PC-3 (cell line): ENCODE data around the gene RAB8A. TPM values are rescaled to one million over a fixed set of nuclear protein-coding genes. Genes with fewer than 3 reads are reported as not detected.

Source experiments
- ATAC-seq: fragments of 200-7000 bp; cut with Tn5 transposase; 2 replicates; pipeline ENCODE4 v1.9.1; 2020; ENCODE audit warnings: mild to moderate bottlenecking, moderate library complexity
- BruUV-seq: library from RNA; stranded (reverse); fragments of 400-500 nt; replicated peaks from 2 replicates; lab custom pipeline; 2021; lab: Mats Ljungman, UMichigan
- CTCF ChIA-PET: fragments of 300-600 bp; sonication (Branson Sonifier 250); formaldehyde crosslinking; loops from one replicate; lab custom pipeline; 2022; ENCODE audit warnings: antibody characterized with exemption; lab: Charles Lee
- POLR2A ChIA-PET: fragments of 300-600 bp; sonication (Branson Sonifier 250); formaldehyde crosslinking; loops from one replicate; lab custom pipeline; 2022; ENCODE audit warnings: antibody characterized with exemption; ENCODE audit not compliant: unreplicated experiment; lab: Charles Lee
- DNase-seq: peaks from one replicate; pipeline ENCODE4 v3.0.0-alpha.2; 2015
- H2AFZ ChIP-seq: fragments of 300-600 bp; sonication (generic); 2 replicates; pipeline ENCODE4 v1.6.0; 2016; ENCODE audit warnings: antibody characterized with exemption, low read length
- H3F3A ChIP-seq: fragments of 300-600 bp; sonication (generic); one replicate; pipeline ENCODE4 v1.6.0; 2017; ENCODE audit warnings: antibody characterized with exemption, low read length, control low read depth, mild to moderate bottlenecking; ENCODE audit not compliant: unreplicated experiment
- H3K27ac ChIP-seq: fragments of 300-600 bp; sonication (generic); 2 replicates; pipeline ENCODE4 v1.5.1; 2016; ENCODE audit warnings: mild to moderate bottlenecking, low read length
- H3K27me3 ChIP-seq: fragments of 300-600 bp; sonication (generic); 2 replicates; pipeline ENCODE4 v1.6.1; 2016; ENCODE audit warnings: low read length, mixed read lengths
- H3K36me3 ChIP-seq: fragments of 300-600 bp; sonication (generic); 2 replicates; pipeline ENCODE4 v1.6.1; 2016; ENCODE audit warnings: low read depth, mixed run types, low read length, mixed read lengths
- H3K4me1 ChIP-seq: fragments of 300-600 bp; sonication (generic); 2 replicates; pipeline ENCODE4 v1.5.1; 2016; ENCODE audit warnings: low read length; ENCODE audit not compliant: insufficient read depth
- H3K4me2 ChIP-seq: fragments of 300-600 bp; sonication (generic); 2 replicates; pipeline ENCODE4 v1.6.0; 2016; ENCODE audit warnings: low read length
- H3K4me3 ChIP-seq: fragments of 300-600 bp; sonication (generic); 2 replicates; pipeline ENCODE4 v1.5.1; 2016; ENCODE audit warnings: mild to moderate bottlenecking, low read length, mixed read lengths
- H3K79me2 ChIP-seq: fragments of 300-600 bp; sonication (generic); 2 replicates; pipeline ENCODE4 v1.6.1; 2017; ENCODE audit warnings: low read length, mixed read lengths
- H3K9ac ChIP-seq: fragments of 300-600 bp; sonication (generic); 2 replicates; pipeline ENCODE4 v1.6.0; 2016; ENCODE audit warnings: mild to moderate bottlenecking, low read length
- H3K9me2 ChIP-seq: fragments of 300-600 bp; sonication (generic); replicated peaks from 2 replicates; pipeline ENCODE4 v1.6.1; 2016; ENCODE audit warnings: mixed run types, low read length, mixed read lengths
- H3K9me3 ChIP-seq: fragments of 300-600 bp; sonication (generic); 2 replicates; pipeline ENCODE4 v1.6.1; 2016; ENCODE audit warnings: low read length, mixed read lengths
- H4K20me1 ChIP-seq: fragments of 300-600 bp; sonication (generic); 2 replicates; pipeline ENCODE4 v1.6.1; 2016; ENCODE audit warnings: low read length, mixed read lengths
- EZH2 ChIP-seq: fragments of 300-600 bp; sonication (generic); IDR thresholded peaks from one replicate; pipeline ENCODE4 v1.6.1; 2017; ENCODE audit warnings: antibody characterized with exemption, mild to moderate bottlenecking, low read length; ENCODE audit not compliant: unreplicated experiment
- EZH2phosphoT487 ChIP-seq: fragments of 300-600 bp; sonication (generic); IDR thresholded peaks from 2 replicates; pipeline ENCODE4 v1.6.1; 2018; ENCODE audit warnings: mild to moderate bottlenecking, antibody characterized with exemption, low read length, borderline replicate concordance
- intact Hi-C: fragments of 100-400 bp; cut with micrococcal nuclease; formaldehyde crosslinking; loops from 2 replicates; pipeline ENCODE4 v1.9.0; 2023
- total RNA-seq: library from RNA; depleted of rRNA; stranded (reverse); fragments of >200 nt; gene quantifications from 2 replicates; pipeline ENCODE4 v1.2.3, GENCODE V29; 2014
- TF ChIP-seq, protein P1 (sequence below): fragments of 300-600 bp; sonication (generic); conservative IDR thresholded peaks from 2 replicates; pipeline ENCODE4 v1.5.1; 2017; ENCODE audit warnings: antibody characterized with exemption, low read depth, mild to moderate bottlenecking, low read length

Gene RAB8A
- total RNA-seq, 1 experiment from 2014 or later: 94.5 TPM

- intact Hi-C loops: no loop called here
- BruUV-seq: no TSS peak
- Histone ChIP-seq H3K9ac (no peak overlapping the region), H3K79me2 (peaks cover 56% of the 10 kb centered on the region), H3K9me3 (no peaks in the 10 kb centered on the region), H2AFZ (no peak overlapping the region), H3K36me3 (peaks cover 44% of the 10 kb centered on the region), H3K27me3 (no peaks in the 10 kb centered on the region), H3K4me3 (no peak overlapping the region), H3K27ac (no peak overlapping the region), H3K4me1 (peaks cover 44% of the 10 kb centered on the region), H3F3A (peaks cover 9% of the 10 kb centered on the region), H3K4me2 (no peak overlapping the region), H4K20me1 (no peaks in the 10 kb centered on the region), H3K9me2 (no peaks in the 10 kb centered on the region)
- DNase-seq (no peak), ATAC-seq (no peak)
- ChIA-PET CTCF (no interaction called here), POLR2A (no interaction called here)
- TF ChIP-seq EZH2phosphoT487 (no peak), EZH2 (no peak)
- TF ChIP-seq, protein P1, sequence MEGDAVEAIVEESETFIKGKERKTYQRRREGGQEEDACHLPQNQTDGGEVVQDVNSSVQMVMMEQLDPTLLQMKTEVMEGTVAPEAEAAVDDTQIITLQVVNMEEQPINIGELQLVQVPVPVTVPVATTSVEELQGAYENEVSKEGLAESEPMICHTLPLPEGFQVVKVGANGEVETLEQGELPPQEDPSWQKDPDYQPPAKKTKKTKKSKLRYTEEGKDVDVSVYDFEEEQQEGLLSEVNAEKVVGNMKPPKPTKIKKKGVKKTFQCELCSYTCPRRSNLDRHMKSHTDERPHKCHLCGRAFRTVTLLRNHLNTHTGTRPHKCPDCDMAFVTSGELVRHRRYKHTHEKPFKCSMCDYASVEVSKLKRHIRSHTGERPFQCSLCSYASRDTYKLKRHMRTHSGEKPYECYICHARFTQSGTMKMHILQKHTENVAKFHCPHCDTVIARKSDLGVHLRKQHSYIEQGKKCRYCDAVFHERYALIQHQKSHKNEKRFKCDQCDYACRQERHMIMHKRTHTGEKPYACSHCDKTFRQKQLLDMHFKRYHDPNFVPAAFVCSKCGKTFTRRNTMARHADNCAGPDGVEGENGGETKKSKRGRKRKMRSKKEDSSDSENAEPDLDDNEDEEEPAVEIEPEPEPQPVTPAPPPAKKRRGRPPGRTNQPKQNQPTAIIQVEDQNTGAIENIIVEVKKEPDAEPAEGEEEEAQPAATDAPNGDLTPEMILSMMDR: no peak
Observed at GRCh38 chr19:16074488-16075365, 37.0 kb upstream of the RAB8A start.

DNA sequence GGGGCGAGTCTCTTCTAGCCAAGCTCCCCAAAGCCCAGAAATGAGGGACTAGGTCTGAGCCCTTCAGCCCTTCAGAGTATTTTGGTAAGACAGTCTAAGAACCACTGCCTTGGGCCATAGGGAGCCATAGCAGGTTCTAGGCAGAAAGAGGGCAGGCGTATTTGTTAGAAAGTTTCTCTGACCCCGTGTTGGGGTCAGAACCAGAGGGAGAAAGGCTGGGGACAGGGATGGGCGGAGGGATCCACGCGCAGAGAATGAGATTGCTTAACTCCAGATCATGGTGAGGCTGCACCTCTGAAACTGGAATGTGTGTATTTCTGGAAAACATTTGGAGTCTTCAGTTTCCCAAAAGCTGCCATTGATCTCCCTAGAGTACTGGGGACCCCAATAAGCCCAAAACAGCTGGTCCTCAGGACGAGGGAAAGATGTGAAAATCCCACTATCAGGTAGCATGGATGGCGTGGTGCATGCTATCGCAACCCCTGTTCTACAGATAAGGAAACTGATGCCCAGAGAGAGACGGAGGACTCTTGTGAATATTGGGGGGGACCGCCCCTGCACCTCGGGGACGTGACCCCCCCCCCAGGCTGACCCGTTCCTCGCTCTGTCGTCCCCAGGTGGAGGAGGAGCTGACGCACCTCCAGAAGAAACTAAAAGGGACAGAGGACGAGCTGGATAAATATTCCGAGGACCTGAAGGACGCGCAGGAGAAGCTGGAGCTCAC lies 36.1 kb upstream of the RAB8A start:
- intact Hi-C loops: no loop called here
- H3K27me3 ChIP-seq: no peaks in the 10 kb centered on the region
- CTCF ChIA-PET: interaction anchor here (0.6 kb wide), 1 partner anchor 51 kb away, joined by 3 read pairs; no protein-coding TSS in a partner anchor
- no peak overlapping the region for H3K27ac ChIP-seq
- DNase-seq: no peak
- no peaks in the 10 kb centered on the region for H3K9me2 ChIP-seq
- no peaks in the 10 kb centered on the region for H4K20me1 ChIP-seq
- no peak overlapping the region for H3K4me3 ChIP-seq
- ATAC-seq: no peak
- H3F3A ChIP-seq: peaks cover 9% of the 10 kb centered on the region
- BruUV-seq: no TSS peak
- TF ChIP-seq EZH2phosphoT487 (no peak), EZH2 (no peak)
- TF ChIP-seq, protein P1: no peak
- H3K9ac ChIP-seq: no peak overlapping the region
- H3K36me3 ChIP-seq: peaks cover 51% of the 10 kb centered on the region
- no peak overlapping the region for H3K4me2 ChIP-seq
- no peaks in the 10 kb centered on the region for H3K9me3 ChIP-seq
- H2AFZ ChIP-seq: no peak overlapping the region
- peaks cover 59% of the 10 kb centered on the region for H3K79me2 ChIP-seq
- POLR2A ChIA-PET: no interaction called here
- peaks cover 46% of the 10 kb centered on the region for H3K4me1 ChIP-seq
